Activated CD4-positive, alpha-beta T cell treated with anti-CD3 and anti-CD28 coated beads, Interleukin-2, amount 50 U/mL, for 4 hours (primary cell): ENCODE measurements around the gene LRMDA.

Experiments
- DNase-seq, 2 experiments: peaks; one replicate each; pipeline ENCODE4 v3.0.0-alpha.2; 2020

Gene LRMDA

GRCh38 chr10:76394707-76395042 is 963.3 kb downstream of the LRMDA start:
- DNase-seq: no peak

- no peak for DNase-seq
These were observed 963.8 kb downstream of the LRMDA start for GRCh38 chr10:76395251-76395650.

DNA sequence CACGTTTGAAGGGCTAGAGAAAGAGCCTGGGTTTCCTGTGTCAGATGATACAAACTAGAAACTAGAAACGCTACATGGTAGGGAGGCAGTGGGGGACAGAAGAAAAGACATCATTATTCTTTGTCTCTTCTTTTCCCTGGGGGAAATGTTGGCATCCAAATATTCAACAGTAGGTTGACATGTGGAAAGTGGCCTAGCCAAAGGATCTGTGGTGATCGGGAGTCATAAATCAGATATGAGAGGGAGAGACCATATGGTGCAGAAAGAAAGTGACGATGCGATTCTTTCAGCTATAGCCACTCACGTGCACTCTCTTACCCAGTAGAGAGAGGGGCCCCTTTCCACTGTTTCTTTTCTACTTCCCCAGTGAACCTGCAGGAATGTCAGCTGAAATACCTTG is 964.7 kb downstream of the LRMDA start:
- DNase-seq: no peak

DNA sequence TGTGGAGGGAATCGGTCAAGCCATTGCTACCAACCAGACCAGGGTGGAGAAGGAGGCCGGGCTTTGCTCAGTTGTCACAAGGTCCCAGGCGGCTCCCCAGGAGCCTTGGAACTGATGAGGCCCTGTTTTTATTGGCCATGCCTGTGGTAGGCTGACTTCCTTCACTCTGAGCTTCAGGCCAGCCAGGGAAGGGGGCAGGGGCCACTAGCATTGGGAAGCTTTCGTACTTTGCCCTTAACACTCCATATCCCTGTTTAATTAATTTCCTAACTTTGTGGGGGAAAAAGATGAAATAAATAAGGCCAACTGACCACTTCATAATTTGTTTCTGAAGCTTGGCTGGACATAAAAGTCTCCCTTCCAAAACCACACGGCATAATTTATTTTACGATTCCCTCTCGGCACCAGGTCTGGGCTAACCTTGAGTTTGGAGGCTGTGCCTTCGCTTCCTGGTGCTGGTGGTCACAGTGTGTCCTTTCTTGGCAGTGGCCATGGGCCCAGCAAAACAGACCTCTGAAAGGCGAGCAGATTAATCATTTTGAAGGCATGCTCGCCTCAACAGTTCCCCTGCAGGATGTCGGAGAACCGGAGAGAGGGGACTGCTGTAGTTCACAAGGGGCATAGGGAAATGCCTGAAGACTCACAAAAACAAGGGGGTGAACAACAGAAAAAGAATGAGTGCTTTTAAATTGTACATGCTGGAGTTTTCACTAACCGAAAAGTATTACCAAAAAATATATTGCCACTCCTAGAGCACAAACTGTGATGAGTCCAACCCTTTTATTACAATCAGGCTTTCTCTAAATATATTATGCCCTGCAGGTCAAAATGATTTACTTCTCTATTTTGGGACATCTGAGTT is 966.0 kb downstream of the LRMDA start:
- DNase-seq: no peak

- DNase-seq: no peak
These were observed 966.8 kb downstream of the LRMDA start for GRCh38 chr10:76398043-76398710.

DNA sequence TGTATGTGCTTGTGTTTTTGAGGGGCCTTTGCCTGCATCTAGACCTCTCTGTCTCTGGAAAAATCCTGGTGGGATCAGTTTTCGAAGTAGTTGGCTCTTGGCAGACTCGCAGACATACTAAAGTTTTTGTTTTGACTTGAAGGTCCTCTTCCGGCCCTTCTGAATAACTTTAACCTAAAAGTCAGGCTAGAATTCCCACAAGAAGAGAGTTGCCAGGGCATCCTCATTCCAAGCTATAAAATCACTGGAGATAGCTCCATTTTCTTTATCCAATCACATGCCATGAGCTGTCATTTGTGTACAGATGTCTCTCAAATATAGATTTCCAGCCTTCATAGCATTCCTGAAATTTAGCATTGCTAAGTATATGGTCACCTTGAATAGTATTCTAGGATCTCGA is 967.8 kb downstream of the LRMDA start:
- no peak for DNase-seq

DNA sequence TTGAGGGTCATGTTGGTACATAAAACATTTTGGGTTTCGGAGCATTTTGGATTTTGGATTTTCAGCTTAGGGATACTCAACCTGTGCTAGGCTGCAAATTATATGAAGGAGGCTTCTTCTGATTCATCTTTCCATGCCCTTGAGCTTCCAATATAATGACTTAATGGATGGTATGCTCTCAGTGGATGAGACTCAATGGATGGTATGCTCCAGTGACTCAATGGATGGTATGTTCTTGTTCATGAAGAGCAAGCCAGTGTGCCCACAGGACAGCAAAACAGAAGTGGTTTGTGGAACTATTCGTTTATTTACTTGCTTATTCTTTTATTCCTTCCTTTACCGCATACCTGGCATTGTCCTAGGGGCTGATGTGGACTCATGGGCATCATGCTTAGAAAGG is 969.6 kb downstream of the LRMDA start:
- no peak for DNase-seq

- DNase-seq: no peak
These were observed 972.5 kb downstream of the LRMDA start for GRCh38 chr10:76403912-76404311.

- no peak for DNase-seq
These were observed 973.1 kb downstream of the LRMDA start for GRCh38 chr10:76404531-76404930.

- DNase-seq: no peak
These were observed 974.5 kb downstream of the LRMDA start for GRCh38 chr10:76405922-76406321.

- no peak for DNase-seq
These were observed 977.2 kb downstream of the LRMDA start for GRCh38 chr10:76408646-76409045.

GRCh38 chr10:76411729-76412435 is 980.5 kb downstream of the LRMDA start:
- no peak for DNase-seq

DNA sequence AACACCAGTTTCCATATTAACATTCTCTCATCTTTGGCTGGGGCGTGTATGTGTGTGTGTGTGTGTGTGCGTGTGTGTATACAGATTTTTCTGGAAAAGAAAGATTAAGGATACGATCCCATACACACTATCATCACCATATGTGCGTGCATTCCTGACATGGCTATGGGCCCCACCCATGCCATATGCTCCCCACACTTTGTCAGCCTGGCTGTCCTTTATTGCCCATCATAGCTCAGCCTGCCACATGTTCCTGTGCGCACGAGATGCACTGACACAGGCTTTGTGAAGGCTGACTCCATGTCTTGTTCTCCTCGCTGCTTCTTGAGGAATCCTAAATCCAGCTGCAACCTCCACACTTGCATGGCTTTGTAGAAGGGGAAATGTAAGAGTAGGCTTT is 984.1 kb downstream of the LRMDA start:
- no peak for DNase-seq

DNA sequence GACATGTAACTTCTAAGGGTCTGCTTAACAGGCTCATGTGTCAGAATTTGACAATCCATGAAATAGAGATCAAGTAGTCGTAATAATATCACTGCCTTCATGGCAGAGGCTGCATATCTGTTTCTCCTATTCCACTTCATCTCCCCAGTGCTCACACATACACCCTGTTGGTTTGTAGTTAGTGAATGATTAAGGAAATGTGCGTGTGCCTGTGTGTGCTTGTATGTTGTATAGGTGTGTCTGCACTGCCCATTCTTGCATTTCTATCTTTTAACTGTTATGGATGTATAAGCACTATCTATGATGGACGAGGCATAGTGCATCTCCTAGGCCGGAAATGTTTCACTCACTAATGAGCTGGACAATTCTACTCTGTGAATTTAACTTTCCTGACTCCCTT is 985.2 kb downstream of the LRMDA start:
- DNase-seq: no peak

DNA sequence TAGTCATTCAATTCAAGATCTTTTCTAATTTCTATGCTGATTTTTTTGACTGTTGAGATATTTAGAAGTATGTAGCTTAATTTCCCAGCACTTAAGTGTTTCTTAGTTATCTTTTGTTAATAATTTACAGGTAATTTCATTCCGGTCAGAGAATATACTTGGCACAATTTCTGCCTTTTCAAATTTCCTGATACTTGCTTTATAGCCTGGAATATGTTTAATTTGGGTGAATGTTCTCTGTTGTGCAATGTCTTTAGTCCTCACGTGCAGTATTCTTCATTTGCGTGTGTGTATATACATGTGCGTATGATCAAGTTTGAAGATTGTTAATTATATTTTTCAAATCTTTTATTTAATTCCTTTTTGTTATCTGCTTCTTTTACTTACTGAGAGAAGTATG is 989.3 kb downstream of the LRMDA start:
- DNase-seq: no peak

GRCh38 chr10:76422769-76423168 is 991.3 kb downstream of the LRMDA start:
- no peak for DNase-seq

DNA sequence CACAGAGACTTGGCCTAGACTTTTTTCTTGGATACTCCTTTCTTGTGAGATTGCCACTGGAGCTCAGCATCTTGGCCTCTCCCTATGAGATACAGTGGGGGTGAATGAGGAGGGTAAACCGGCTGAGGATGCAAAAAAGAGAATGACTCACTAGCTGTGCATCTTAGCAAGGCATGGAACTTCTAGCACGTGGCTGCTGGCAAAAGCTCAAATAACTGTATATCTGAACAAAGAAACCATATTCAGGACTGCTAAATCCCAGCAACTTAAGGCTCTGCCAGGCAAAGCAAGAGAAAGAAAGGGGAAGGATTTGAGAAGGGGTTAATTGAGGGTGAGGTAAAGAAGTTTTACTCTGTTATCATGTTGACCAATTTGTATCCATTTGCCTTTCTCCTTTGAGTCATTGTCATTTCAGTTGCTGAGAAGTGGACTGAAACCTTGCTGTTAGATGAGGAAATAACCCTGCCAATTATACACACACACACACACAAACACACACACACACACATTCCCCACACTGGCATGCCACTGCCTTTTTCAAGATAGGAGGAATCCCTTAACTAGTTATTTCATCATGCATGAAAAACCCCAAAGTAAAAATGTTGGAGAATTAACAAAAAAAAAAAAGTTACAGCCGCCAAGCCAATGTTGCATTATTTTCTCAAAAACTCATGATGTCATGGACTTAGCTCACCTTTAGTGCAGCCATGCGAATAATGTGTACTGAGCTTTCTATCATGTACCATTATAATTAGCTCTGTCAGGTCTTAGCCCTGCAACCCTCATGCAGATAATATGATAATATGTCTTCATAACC is 997.3 kb downstream of the LRMDA start:
- no peak for DNase-seq

GRCh38 chr10:76429368-76430060 is 998.1 kb downstream of the LRMDA start:
- DNase-seq: no peak

DNA sequence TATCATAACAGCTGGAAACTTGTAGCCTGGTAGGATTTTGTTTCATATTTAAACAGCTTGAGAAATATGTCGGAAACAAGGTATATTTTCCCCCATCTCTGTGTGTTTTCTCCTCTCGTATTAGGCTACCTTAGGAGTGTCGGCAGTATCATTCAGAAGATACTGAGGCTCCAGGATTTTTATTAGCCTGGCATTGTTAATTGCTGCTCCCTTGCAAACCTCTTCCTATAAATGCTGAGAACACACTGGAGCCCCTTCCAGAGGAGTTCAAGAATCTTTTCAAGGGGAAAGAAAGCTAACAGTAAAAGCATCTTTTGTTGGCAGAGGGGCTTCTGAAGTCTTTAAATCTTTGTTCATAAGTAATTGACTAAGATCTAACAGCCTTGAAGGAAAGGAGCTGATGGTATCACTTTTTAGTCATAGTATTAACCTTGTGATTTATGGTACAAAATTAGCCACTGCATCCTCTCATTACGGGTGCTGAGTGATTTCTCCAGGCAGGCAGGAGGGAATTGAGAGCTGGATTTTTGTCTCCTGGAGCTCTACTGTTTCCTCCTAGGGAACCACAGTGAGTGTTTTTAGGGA is 998.7 kb downstream of the LRMDA start:
- DNase-seq: no peak

DNA sequence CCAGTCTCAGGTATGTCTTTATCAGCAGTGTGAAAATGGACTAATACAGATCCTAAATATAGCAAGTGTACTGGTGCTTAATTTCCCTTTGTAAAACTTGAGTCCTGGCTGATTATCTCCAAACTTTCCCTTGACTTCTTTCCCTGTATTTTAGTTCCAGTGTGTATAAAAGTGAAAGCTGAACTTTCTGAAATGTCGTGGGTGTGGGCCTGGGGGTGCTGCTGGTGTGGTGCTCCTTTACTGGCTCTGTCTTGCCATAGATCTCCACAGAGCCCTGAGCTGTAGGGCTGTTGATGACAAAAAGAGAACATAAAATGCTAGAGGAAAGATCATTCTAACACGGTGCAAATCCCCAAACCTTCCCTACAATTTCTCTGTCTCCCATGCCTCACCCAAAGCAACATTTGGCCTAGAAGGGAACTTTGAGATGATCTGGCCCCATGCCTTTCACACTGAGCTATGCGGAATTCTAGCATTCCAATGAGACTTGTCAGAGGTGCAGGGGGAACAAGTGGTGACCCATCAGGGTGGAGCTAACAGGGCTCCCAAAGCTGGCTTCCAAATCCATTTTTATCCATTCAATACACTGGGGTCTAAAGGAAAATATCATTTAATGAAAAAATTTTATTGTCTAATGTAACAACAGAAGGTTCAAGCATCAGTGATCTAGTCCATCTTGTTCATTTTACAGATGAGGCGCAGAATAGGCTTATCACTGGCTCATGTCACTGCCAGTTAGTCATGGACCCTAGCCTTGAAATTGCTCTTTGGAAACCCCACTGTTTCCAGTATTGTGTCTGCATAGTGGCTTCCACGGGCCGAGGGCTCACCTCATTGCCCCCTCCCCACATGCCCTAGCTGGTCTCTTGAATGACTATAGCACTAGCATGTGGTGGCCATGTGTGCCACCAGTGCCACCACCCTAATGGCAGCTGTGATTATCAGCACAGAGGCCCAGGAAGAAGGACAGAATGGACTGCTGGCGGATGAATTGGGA is 1000.9 kb downstream of the LRMDA start:
- no peak for DNase-seq
